ENCODE data around the gene FBXO34.
"Not testable (repeated sequence)": the region's sequence is repeated elsewhere in the genome, so short reads cannot be mapped to it uniquely, and the experiment has no call there.

The FBXO34 gene

GRCh38 chr14:55313480-55313879, 42.3 kb downstream of the FBXO34 start:
- no peak for DNase-seq

GRCh38 chr14:55314449-55314848, 43.2 kb downstream of the FBXO34 start:
- no peak for DNase-seq

GRCh38 chr14:55316564-55316963, 45.3 kb downstream of the FBXO34 start:
- no peak for DNase-seq

- DNase-seq, result no peak
These were observed 46.5 kb downstream of the FBXO34 start for GRCh38 chr14:55317542-55318306.

- no peak for DNase-seq
These were observed 47.5 kb downstream of the FBXO34 start for GRCh38 chr14:55318694-55319093.

- DNase-seq, result no peak
These were observed 52.7 kb downstream of the FBXO34 start for GRCh38 chr14:55323910-55324309.

- DNase-seq, result no peak
These were observed 53.6 kb downstream of the FBXO34 start for GRCh38 chr14:55324812-55325211.

GRCh38 chr14:55327179-55327578, 56.0 kb downstream of the FBXO34 start:
- peak; percentile 31 for DNase-seq

- DNase-seq, result no peak
These were observed 57.1 kb downstream of the FBXO34 start for GRCh38 chr14:55328317-55328716.

- no peak for DNase-seq
These were observed 58.9 kb downstream of the FBXO34 start for GRCh38 chr14:55329999-55330710.

- no peak for DNase-seq
These were observed 61.7 kb downstream of the FBXO34 start for GRCh38 chr14:55332654-55333570.

- DNase-seq, result no peak
These were observed 62.7 kb downstream of the FBXO34 start for GRCh38 chr14:55333711-55334485.

- DNase-seq, result no peak
These were observed 64.9 kb downstream of the FBXO34 start for GRCh38 chr14:55336162-55336561.

- DNase-seq, result no peak
These were observed 65.5 kb downstream of the FBXO34 start for GRCh38 chr14:55336691-55337090.

GRCh38 chr14:55339770-55340169, 68.5 kb downstream of the FBXO34 start:
- no peak for DNase-seq

GRCh38 chr14:55340482-55340881, 69.3 kb downstream of the FBXO34 start:
- no peak for DNase-seq

GRCh38 chr14:55341781-55342180, 70.6 kb downstream of the FBXO34 start:
- DNase-seq, result no peak

- DNase-seq, result not testable (repeated sequence)
These were observed 73.5 kb downstream of the FBXO34 start for GRCh38 chr14:55344582-55345163.

GRCh38 chr14:55347040-55347439, 75.8 kb downstream of the FBXO34 start:
- DNase-seq, result no peak

- no peak for DNase-seq
These were observed 76.5 kb downstream of the FBXO34 start for GRCh38 chr14:55347748-55348147.

- DNase-seq, result no peak
These were observed 77.7 kb downstream of the FBXO34 start for GRCh38 chr14:55348766-55349453.

- DNase-seq, result no peak
These were observed 78.3 kb downstream of the FBXO34 start for GRCh38 chr14:55349565-55349964.
